DOHH2 (cell line): ENCODE data around the gene RRP8.

Experiments used
- H3F3A ChIP-seq: fragments of 200-600 bp; sonication (generic), shearing (Covaris generic); 2 replicates; pipeline ENCODE4 v1.6.0; 2016; ENCODE audit warnings: antibody characterized with exemption, mild to moderate bottlenecking; ENCODE audit not compliant: control insufficient read depth, insufficient read depth
- H3K27ac ChIP-seq: fragments of 200-600 bp; sonication (generic); 2 replicates; pipeline ENCODE4 v1.5.1; 2014; ENCODE audit warnings: low read depth, mild to moderate bottlenecking, low read length, moderate library complexity
- H3K27me3 ChIP-seq: fragments of 200-600 bp; sonication (generic); 2 replicates; pipeline ENCODE4 v1.6.1; 2014; ENCODE audit warnings: mild to moderate bottlenecking, low read length, mixed read lengths; ENCODE audit not compliant: control insufficient read depth
- H3K36me3 ChIP-seq: fragments of 200-600 bp; sonication (generic); 2 replicates; pipeline ENCODE4 v1.6.1; 2014; ENCODE audit warnings: mild to moderate bottlenecking, low read length, moderate library complexity, mixed read lengths; ENCODE audit not compliant: control insufficient read depth
- H3K4me1 ChIP-seq: fragments of 200-600 bp; sonication (generic); 2 replicates; pipeline ENCODE4 v1.6.1; 2014; ENCODE audit warnings: mild to moderate bottlenecking, low read length, mixed read lengths; ENCODE audit not compliant: control insufficient read depth
- H3K4me2 ChIP-seq: fragments of 200-600 bp; sonication (generic); 2 replicates; pipeline ENCODE4 v1.6.0; 2014; ENCODE audit warnings: mild to moderate bottlenecking, low read length, moderate library complexity
- H3K4me3 ChIP-seq: fragments of 200-600 bp; sonication (generic); 2 replicates; pipeline ENCODE4 v1.5.1; 2014; ENCODE audit warnings: mild to moderate bottlenecking, low read length, mixed read lengths
- H3K79me2 ChIP-seq: fragments of 200-600 bp; sonication (generic); 2 replicates; pipeline ENCODE4 v1.6.1; 2014; ENCODE audit warnings: mild to moderate bottlenecking, low read length, mixed read lengths; ENCODE audit not compliant: control insufficient read depth
- H3K9me2 ChIP-seq: fragments of 200-600 bp; sonication (generic); replicated peaks from 2 replicates; pipeline ENCODE4 v1.6.1; 2014; ENCODE audit warnings: mild to moderate bottlenecking, low read length, mixed read lengths; ENCODE audit not compliant: control insufficient read depth
- H3K9me3 ChIP-seq: fragments of 200-600 bp; sonication (generic); 2 replicates; pipeline ENCODE4 v1.6.1; 2014; ENCODE audit warnings: antibody characterized with exemption, low read length, mixed read lengths; ENCODE audit not compliant: control insufficient read depth, insufficient read depth
- H4K20me1 ChIP-seq: fragments of 200-600 bp; sonication (generic); 2 replicates; pipeline ENCODE4 v1.6.0; 2014; ENCODE audit warnings: low read depth, mild to moderate bottlenecking, antibody characterized with exemption, low read length, moderate library complexity; ENCODE audit not compliant: control insufficient read depth, insufficient read depth
- EZH2phosphoT487 ChIP-seq: fragments of 200-600 bp; sonication (generic); IDR thresholded peaks from 2 replicates; pipeline ENCODE4 v1.6.1; 2017; ENCODE audit warnings: borderline replicate concordance, mild to moderate bottlenecking, antibody characterized with exemption, low read length, moderate library complexity, mixed read lengths
- TF ChIP-seq, protein P1 (sequence below): fragments of 200-600 bp; sonication (generic); IDR thresholded peaks from one replicate; pipeline ENCODE4 v1.5.1; 2014; ENCODE audit warnings: antibody characterized with exemption, mild to moderate bottlenecking, low read depth, low read length; ENCODE audit not compliant: poor library complexity, severe bottlenecking

The RRP8 gene

DNA sequence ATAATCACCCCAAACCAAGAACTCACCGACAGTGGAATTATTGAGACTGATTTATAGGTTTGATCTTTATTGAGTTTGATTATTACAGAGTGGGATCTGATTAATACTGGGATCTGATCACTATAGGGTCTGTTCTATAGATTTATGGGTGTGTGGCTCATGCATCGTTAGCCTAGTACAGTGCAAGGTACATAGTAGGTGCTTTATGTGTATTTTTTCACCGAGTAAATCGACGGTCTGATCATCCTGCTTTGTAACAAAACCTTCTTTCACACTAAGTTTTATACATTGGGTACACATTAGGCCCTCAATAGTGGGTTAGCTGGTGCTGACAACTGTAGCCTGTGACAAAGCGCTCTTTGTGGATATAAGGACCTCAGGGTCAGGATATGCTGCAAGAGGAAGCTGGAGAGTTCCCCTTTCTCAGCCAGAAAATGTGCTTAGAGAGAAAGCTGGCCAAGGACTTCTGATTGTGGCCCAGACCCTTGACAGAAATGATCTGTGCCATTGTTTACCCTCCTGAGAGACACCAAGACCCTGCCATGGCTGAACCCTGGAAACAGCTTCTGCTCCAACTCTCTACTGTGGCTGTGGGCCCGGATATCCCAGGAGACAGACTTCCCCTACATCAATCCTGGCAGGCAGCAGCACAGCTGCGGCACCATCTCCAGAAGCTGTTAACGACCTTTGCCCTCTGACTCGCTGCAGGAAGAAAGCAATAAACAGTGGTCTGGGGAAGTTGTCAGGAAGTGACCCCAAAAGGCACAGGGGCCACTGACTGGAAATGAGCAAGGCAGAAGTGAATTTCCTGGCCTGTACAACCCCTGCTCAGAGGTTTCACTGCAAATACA is 31.9 kb upstream of the RRP8 start:
- Histone ChIP-seq H3K4me3 (no peak overlapping the region), H3K9me3 (no peaks in the 10 kb centered on the region), H3K27me3 (no peaks in the 10 kb centered on the region), H3K27ac (no peak overlapping the region), H3K36me3 (no peaks in the 10 kb centered on the region), H3F3A (no peaks in the 10 kb centered on the region), H3K4me2 (no peak overlapping the region), H3K4me1 (no peaks in the 10 kb centered on the region), H3K79me2 (no peaks in the 10 kb centered on the region), H3K9me2 (no peaks in the 10 kb centered on the region), H4K20me1 (no peaks in the 10 kb centered on the region)
- TF ChIP-seq EZH2phosphoT487 = no peak
- TF ChIP-seq, protein P1, sequence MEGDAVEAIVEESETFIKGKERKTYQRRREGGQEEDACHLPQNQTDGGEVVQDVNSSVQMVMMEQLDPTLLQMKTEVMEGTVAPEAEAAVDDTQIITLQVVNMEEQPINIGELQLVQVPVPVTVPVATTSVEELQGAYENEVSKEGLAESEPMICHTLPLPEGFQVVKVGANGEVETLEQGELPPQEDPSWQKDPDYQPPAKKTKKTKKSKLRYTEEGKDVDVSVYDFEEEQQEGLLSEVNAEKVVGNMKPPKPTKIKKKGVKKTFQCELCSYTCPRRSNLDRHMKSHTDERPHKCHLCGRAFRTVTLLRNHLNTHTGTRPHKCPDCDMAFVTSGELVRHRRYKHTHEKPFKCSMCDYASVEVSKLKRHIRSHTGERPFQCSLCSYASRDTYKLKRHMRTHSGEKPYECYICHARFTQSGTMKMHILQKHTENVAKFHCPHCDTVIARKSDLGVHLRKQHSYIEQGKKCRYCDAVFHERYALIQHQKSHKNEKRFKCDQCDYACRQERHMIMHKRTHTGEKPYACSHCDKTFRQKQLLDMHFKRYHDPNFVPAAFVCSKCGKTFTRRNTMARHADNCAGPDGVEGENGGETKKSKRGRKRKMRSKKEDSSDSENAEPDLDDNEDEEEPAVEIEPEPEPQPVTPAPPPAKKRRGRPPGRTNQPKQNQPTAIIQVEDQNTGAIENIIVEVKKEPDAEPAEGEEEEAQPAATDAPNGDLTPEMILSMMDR = no peak

DNA sequence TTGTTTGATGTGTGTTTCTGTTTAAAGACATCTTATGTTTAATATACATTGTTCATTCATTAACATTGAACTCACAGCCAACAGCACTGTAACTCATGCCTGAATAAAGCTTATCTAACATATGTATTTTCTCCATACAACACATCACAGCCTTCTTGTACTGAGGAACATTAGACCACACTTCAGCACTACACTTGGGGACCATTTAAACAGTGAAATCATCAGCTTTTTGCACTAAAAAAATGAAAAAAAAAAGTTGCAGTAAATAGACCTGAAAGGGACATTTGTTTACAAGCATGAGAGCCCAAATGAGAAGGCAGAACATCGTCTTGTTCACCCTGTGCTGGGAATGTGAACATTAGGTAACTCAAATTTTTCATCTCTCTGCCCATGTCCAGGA is 31.1 kb upstream of the RRP8 start:
- Histone ChIP-seq H3F3A (no peaks in the 10 kb centered on the region), H3K36me3 (no peaks in the 10 kb centered on the region), H3K27me3 (no peaks in the 10 kb centered on the region), H3K9me2 (no peaks in the 10 kb centered on the region), H3K4me3 (no peak overlapping the region), H4K20me1 (no peaks in the 10 kb centered on the region), H3K79me2 (no peaks in the 10 kb centered on the region), H3K9me3 (no peaks in the 10 kb centered on the region), H3K4me2 (no peak overlapping the region), H3K27ac (no peak overlapping the region), H3K4me1 (no peaks in the 10 kb centered on the region)
- no peak for TF ChIP-seq EZH2phosphoT487
- TF ChIP-seq, protein P1 = no peak

DNA sequence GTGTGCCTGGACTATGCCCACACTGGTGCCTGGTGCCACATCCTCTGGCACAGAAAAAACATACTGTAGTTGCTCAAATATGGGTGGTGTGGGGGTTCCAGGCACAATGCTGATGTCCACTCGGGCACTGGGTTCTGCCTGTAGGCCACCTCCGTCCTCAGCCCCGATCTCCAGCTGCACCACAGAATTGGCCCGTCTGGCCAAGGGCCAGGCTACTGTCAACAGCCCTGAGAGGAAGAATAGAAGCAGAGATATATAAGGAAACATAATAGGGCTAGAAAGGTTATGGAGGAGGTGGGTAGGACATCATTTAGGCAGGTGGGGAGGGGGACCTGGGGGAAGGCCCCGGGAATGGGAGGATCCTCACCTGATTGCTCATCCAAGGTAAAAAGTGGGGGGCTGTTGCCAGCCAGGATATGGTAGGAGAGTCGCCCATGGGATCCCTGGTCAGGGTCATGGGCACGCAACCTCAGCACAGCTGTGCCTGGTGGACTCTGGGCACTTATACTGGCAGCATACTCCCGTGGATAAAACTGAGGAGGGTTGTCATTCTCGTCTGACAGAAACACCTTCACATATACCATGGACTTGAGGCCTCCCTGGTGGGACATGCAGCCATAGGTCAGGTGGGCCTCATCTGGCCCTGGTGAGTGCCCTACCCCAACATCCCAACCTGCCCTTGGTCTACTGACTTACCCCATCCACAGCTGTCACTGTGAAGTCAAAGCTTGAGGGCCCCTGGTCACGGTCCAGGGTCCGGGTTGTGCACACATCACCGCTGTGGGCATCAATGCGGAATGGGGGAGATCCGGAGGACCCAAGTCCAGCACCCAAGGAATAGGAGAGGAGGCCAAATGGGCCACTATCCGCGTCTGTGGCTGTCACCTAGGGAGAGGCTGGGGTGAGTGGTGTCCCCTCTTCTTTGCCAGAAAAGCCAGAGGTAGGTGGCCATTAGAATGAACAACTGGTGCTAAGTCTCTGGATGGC is 30.3 kb upstream of the RRP8 start:
- TF ChIP-seq EZH2phosphoT487 = no peak
- TF ChIP-seq, protein P1 = no peak
- no peaks in the 10 kb centered on the region for H3K36me3 ChIP-seq
- no peaks in the 10 kb centered on the region for H4K20me1 ChIP-seq
- H3K4me1 ChIP-seq = no peaks in the 10 kb centered on the region
- H3K9me2 ChIP-seq = no peaks in the 10 kb centered on the region
- no peaks in the 10 kb centered on the region for H3K27me3 ChIP-seq
- no peak overlapping the region for H3K4me2 ChIP-seq
- H3K79me2 ChIP-seq = no peaks in the 10 kb centered on the region
- H3K27ac ChIP-seq = no peak overlapping the region
- no peaks in the 10 kb centered on the region for H3K9me3 ChIP-seq
- H3K4me3 ChIP-seq = no peak overlapping the region
- H3F3A ChIP-seq = no peaks in the 10 kb centered on the region
